ENCODE results near the gene SSC4D.
A peak's percentile ranks its signal among the peaks of the same experiment; 100 is the strongest.
"Not testable (repeated sequence)": the region's sequence is repeated elsewhere in the genome, so short reads cannot be mapped to it uniquely, and the experiment has no call there.

SSC4D gene

DNA sequence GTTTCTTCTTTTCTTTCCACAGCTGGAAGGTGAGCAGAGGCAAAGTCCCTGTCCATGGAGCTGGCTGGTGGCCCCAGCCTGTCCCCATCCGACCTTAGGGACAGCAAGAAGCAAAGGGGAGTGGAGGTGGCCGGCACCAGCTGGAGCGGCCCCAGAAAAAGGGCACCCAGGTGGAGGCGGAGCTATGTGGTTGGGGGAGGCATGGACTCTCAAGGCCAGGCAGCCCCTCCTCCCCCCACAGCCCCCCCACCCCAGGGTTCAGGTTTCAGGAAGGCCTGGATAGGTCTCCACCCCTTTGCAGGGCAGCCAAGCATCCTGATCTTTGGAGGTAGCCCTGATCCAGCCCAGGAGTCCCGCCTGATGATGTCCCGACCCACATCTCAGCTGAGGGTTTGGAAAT, at the start of gene SSC4D:
Gene SSC4D, minus strand, starts transcription at position 161 of the 400 bp plus-strand sequence. CDS start 5,258 bp downstream, outside the sequence.
- no peak for DNase-seq

DNA sequence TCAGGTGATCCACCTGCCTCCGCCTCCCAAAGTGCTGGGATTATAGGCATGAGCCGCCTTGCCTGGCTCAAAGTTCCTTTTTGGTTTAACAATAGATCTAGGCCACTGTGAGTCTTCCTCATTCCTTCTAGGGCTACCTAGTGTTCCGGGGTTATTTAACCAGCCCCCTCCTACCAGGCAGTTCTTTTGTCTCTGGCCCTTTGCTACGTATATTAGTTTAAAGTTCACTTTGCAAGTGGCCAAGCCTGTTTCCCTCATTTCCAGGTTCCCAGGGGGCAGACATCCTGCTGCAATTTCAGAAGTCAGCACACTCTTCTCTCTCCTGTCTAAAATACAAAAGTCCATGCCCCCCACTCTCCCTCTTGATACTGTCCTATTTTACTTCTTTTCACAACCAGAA, 49.0 kb upstream of the SSC4D start:
- DNase-seq, result not testable (repeated sequence)

DNA sequence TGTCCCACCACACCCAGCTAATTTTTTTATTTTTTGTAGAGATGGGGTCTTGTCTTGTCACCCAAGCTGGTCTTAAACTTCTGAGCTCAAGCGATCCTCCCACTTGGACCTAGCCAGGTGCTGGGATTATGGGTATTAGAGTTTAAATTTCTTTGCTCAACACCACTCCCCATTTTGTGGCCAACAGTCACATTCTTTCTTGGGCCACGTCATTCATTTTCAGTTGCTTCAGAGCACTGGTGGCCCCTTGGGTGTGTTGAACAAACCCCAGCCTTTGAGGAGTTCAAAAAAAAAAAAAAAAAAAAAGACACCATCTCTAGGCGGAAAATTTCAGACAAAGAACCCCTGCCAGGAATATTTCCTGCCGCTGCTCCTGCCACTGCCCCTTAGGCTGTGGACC, 47.5 kb upstream of the SSC4D start:
- DNase-seq, result not testable (repeated sequence)

DNA sequence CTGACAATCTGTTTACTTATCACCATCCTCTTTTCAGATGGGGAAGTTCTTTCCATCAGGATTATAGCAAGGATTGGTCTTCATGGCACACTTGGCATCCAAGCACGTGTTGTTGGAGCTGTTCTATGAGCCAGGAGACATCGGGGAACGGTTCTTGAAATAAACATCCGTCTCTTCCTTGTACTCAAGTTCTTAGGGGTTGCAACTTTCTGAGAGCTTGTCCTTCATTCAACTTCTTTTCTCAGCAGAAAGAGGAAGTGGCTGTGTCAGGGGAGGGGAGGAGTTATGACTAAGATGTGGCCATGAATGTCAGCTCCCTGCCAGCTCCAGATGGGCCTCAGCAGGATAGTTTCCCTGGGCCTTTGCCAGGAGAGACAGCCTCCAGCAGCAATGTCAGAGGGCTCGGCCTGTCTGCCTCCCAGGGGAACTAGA, 36.1 kb upstream of the SSC4D start:
- DNase-seq, result peak; percentile 22

DNA sequence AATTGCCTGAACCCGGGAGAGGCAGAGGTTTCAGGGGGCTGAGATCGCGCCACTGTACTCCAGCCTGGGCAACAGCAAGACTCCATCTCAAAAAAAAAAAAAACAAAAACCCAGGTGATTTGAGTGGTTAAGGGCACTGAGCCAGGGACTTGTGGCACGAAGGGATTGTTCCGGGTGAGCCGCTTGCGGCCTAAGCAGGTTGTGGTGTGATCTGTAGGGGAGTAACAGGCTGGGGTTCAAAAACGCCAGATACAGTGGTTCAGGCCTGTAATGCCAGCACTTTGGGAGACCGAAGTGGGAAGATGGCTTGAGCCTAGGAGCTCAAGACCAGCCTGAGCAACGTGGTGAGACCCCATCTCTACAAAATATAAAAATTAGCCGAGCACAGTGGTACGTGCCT, 34.3 kb upstream of the SSC4D start:
- DNase-seq, result not testable (repeated sequence)

DNA sequence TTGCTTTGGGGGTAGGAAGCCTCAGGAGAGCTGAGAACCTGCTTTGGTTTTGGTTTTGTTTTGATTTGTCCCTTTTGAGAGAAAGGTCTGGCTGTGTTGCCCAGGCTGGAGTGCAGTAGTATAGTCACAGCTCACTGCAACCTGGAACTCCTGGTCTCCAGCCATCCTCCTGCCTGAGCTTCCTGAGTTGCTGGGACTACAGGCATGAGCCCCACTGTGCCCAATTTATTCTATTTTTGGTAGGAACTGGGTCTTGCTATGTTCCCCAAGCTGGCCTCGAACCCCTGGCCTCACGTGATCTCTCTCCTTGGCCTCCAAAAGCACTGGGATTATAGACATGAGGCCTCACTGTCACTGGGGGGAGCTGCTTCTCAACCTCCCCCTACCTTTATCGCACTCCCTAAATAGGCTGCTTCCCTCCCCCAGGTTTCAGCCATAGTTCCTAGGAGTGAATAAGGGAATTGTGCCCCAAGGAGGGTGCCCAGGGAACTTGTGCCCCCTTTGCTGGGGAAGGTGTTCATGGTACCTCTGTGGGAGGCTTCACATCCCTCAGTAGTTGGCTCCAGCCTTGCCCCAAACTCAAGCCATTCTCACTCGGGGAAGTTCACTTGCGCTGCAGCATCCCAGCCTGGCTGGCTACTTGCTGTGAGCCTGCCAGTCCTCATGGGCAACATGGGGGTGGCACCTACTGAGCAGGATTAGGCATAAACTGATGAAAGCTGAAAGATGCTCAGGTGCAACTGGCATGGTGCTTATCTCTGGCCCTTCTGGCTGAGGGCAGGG, 33.4 kb upstream of the SSC4D start:
- not testable (repeated sequence) for DNase-seq

DNA sequence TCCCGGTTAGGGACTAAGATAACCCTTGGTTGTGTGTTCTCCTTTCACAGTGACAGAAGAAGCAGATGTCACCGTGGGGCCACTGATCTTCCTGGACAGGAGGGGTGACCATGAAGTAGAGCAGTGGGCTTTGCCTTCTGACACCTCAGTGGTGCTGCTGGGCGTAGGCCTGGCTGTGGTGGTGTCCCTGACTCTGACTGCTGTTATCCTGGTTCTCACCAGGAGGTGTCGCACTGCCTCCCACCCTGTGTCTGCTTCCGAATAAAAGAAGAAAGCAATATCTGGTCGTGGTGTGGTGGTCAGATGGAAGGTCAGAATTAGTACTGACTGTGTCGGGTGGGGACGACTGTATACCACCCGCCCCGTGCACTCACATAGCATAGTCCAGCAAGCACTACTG, 32.3 kb upstream of the SSC4D start:
- DNase-seq, result not testable (repeated sequence)

DNA sequence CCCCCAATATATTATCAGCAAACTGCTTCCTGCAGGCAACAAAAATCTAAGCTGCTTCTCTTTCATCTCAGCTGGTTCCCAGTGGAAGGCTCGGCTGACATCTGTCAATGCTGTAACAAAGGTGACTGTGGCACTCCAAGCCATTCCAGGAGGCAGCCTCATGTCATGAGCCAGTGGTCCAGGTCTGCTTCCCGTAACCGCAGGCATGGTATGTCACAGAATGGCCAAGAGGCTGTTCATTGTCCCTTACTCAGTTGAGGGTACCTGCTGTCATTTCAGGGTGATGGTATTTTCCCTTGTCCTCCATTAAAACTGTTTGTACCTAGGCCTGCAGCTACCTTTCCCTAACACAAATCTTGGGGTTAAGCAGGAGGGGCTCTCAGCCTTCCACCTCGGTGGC, 30.9 kb upstream of the SSC4D start:
- DNase-seq, result not testable (repeated sequence)

DNA sequence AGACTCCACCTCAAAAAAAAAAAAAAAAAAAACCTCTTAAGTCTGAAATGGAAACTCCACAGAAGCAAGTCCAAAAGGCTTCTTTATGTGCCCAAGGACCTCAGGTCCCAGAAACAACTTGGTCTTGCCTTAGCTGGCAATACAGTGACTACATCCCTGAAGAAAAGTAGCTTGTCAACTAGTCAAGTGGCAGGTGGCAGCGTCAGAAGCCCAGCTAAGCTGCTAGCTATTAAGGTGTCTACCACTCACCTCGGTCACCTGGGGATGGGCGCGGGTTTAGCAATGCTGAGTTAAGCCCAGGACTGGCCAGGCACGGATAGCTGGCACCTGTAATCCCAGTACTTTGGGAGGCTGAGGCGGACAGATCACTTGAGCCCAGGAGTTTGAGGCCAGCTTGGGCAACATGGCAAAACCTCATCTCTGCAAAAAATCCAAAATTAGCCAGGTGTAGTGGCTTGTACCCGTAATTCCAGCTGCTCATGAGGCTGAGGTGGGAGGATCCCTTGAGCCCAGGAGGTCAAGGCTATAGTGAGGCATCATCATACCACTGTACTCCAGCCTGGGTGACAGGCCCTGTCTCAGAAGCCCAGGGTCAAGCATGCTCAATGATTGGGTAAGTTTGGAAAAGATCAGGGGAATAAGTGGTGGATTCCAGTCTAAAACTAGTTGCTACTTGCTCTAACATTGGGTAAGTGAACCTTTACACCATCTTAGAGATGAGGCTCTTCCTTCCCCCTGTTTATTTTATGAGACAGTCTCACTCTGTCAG, 29.8 kb upstream of the SSC4D start:
- not testable (repeated sequence) for DNase-seq

DNA sequence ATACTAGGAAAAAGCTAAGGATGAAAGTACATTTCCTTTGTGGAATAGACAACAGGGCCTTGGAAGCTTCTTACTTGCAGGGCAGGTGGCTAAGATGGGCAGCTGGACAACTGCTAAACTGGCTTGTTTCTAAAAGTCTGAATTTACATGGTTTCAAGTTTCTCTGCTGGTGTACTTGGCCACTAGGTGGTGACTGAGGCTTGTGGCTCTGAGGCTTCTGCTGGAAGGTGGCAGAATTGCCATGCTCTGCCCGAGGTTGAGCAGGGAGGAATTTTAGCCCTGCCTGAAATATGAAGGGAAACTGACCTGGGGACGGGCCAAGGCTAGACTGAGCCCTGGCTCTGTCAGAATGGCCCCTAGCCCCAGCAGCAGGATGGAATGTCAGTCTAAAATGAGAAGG, 28.4 kb upstream of the SSC4D start:
- peak; percentile 62 for DNase-seq

DNA sequence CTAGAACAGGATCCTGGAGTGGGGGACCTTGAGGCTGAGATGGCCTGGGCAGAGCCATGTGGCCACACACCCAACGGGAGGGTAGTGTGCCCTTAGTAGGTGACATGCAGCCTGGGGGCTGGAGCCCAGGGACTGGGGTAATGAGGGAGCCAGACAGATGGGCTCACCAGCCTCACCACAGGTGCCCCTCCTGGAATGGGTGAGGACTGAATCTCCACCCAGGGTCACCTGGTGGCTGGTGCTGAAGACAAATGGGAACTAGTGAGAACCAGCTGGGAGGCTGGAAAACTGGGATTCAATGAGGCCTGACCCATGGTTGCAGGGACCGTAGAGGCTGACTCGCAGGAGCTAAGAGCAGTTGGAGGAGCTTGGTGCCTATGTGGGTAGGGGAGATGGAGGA, 21.3 kb upstream of the SSC4D start:
- no peak for DNase-seq

DNA sequence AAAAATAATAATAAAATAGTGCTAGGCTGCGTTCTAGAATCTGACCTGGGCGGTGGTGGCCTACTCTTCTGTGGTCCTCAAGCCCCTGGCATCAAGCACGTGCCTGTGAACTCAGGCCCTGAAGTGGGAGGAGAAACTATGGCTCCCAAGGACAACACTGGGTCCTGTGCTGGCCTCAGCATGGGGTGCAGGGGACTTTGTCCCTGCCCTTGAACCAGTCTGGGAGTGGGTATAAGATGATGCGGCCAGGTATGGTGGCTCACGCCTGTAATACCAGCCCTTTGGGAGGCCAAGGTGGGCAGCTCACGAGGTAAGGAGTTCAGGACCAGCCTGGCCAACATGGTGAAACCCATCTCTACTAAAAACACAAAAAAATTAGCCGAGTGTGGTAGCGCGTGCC, 20.7 kb upstream of the SSC4D start:
- no peak for DNase-seq

DNA sequence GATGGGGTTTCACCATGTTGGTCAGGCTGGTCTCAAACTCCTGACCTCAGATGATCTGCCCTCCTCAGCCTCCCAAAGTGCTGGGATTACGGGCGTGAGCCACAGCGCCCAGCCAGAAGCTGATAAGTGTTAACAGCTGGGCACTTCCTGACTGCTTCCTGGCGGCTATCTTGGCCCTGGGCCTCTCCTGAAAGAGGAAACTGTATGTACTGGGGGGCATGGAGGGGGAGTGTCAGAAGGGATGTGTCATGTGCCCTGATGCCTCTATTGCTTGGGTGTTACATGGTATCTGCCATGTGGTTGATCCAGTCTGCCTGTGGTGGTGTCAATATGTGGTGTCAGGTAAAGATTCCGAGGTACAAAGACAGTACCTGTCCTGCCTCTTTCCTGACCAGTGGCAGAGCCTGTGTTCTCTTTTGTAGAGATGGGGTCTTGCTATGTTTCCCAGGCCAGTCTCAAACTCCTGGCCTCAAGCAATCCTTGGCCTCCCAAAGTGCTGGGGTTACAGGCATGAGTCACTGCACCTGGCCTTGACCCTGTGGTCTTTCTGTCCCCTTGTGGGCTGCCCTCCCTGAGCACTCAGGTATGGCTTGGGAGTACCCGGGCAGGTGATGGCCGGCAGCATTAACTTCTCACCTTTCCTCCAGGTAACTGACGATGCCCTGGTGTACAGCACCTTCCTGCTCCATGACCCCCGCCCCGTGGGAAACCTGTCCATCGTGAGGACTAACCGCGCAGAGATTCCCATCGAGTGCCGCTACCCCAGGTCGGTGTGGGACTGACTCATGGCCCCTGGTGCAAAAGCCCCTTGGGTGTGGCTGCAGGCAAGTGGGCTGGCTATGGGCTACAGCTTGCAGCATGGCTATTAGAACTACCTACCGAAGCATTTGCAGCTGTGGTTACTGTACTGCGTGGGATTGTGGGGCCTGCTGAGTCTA, 19.6 kb upstream of the SSC4D start:
- no peak for DNase-seq

DNA sequence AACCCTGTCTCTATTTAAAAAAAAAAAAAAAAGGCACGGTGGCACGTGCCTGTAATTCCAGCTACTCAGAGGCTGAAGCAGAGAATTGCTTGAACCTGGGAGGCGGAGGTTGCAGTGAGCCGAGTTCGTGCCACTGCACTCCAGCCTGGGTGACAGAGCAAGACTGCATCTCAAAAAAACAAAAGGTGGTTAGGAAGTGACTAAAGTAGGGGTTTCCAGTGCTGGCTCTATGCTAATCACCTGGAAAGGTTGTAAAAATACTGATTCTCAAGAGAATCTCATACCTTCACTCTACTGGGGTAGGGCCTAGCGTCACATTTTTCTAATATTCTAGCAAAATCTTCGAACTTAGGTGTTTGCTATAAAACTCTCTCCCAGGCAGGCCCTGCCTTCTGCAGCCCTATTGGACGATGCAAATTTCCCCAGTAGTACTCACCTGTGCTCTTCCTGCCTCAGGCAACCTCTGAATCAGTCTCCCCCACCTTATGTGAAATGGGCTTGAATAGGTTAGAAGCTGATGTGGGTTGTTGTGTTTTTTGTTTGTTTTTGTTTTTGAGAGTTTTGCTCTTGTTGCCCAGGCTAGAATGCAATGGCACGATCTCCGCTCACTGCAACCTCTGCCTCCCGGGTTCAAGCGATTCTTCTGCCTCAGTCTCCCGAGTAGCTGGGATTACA, 18.8 kb upstream of the SSC4D start:
- no peak for DNase-seq

DNA sequence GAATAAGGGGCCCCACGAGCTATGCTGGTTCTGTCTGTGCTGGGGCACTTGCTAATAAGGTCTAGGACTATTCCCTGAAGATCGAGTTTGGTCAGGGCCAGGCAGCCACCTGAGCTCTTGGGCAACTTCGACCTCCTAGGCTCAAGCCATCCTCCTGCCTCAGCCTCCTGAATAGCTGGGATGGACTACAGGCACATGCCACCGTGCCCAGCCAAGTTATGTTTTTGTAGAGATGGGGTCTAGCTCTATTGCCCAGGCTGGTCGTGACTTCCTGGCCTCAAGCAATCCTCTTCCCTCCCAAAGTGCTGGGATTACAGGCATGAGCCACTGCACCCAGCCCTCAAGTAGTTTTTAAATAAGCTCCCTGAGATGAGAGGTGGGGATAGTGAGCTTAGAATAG, 18.1 kb upstream of the SSC4D start:
- DNase-seq, result no peak

DNA sequence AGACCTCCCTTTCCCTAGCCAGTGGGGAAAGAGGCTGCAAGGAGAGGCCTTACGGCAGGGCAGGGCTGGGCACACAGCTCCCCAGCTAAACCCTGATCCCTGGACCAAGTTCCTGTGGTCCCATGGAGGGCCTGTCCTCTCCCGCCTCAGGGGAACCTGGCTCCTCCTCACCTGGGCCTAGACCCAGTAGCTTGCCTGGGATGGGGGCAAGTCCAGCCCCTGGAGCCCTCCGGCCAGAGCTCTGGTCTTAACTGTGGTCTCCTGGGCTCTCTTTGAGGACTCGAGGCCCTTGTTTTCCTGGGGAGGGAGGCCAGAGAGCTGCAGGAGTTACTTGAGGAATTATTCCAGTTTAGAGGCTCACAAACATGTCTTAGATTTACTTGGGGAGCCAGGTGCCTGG, 16.7 kb upstream of the SSC4D start:
- no peak for DNase-seq

DNA sequence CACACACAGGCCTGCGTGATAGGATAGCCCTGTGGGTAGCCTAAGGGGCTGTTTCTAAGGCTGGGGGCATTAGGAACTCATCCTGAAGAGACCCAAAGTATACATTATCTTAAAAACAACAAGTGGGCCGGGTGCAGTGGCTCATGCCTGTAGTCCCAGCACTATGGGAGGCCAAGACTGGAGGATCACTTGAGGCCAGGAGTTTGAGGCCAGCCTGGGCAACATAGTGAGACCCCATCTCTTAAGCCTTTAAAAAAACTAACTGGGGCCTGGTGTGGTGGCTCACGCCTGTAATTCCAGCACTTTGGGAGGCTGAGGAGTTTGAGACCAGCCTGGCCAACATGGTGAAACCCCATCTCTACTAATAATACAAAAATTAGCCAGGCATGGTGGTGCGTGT, 16.1 kb upstream of the SSC4D start:
- not testable (repeated sequence) for DNase-seq

DNA sequence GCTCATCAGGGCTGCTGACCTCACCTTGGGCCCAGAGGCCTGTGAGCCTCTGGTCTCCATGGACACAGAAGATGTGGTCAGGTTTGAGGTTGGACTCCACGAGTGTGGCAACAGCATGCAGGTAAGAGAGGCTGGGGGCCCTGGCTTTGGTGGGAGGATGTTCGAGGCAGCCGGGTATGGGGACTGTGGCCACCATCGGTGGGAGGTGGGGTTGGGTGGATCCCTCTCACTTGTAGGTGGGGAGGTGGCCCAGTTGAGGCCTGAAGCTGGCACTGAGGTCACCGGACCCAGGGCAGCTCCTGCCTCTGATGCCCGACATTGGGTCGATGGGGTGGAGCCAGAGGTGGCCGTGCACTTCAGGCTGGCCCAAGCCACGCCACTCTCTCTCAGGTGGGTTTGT, 15.7 kb upstream of the SSC4D start:
- no peak for DNase-seq

DNA sequence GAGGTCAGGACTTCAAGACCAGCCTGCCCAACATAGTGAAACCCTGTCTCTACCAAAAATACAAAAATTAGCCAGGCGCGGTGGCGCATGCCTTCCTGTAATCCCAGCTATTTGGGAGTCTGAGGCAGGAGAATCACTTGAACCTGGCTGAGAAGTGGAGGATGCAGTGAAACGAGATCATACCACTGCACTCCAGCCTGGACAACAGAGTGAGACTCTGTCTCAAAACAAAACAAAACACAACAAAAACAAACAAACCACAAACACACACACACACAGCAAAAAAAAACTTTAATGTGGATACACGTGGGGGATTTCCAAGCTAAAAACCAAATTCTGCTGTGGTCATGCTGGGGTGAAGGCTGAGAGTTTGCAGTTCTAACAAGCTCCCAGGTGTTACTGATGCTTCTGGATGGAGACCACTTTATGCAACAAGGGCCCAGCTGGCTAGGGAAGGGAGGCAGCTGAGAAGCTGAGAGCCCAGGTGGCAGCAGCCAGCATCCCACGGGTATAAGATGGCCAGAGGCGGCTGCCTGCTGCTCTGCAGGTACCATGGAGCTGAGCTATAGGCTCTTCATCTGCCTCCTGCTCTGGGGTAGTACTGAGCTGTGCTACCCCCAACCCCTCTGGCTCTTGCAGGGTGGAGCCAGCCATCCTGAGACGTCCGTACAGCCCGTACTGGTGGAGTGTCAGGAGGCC, 15.1 kb upstream of the SSC4D start, which contains the start of gene ZP3:
Gene ZP3, plus strand, starts transcription at position 538 of the 699 bp plus-strand sequence. Its CDS starts 15 bp downstream, at position 553.
- no peak for DNase-seq

DNA sequence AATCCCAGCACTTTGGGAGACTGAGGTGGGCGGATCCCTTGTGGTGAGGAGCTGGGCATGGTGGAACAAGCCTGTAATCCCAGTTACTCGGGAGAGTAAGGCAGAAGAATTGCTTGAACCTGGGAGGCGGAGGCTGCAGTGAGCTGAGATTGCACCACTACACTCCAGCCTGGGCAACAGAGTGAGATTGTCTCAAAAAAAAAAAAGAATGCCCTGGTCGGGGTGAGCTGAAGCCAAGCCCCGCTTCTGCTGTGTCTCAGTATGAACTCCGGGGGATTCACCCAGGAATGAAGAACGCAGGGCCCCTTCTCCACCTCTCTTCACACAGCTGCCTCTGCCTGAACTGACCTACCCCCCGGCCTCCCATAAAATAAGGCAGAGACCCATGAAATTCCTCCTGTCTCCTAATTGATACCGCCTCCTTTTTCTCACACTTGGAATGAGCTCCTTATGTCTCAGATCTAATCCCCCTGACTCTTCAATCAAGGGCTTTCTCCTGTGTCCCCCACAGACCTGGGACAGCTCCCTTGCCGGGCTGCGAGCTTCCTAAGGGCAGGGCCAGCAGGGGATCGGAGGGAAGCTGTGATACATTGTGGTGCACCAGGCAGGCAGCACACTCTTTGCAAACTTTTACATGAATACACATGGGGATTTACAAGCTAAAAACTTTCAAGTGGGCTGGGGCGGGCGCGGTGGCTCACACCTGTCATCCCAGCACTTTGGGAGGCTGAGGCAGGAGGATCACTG, 14.3 kb upstream of the SSC4D start:
- no peak for DNase-seq

DNA sequence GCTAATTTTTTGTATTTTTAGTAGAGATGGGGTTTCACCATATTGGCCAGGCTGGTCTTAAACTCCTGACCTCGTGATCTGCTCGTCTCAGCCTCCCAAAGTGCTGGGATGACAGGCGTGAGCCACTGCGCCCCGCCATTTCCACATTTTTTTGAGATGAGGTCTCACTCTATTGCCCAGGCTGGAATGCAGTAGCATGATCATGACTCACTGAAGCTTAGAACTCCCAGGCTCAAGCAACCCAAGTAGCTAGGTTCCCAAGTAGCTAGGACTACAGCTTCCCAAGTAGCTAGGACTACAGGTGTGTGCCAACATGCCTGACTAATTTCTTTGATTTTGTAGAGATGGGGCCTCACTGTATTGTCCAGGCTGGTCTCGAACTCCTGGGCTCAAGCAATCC, 11.6 kb upstream of the SSC4D start:
- not testable (repeated sequence) for DNase-seq

Data from CD4-positive, alpha-beta T cell treated with Interleukin-17A for 1 hour (primary cell).